Parietal lobe (tissue), 1 donor: ENCODE measurements around the gene DHRS4L2. TPM values are rescaled to one million over a fixed set of nuclear protein-coding genes. Genes with fewer than 3 reads are reported as not detected.

Experiments
- total RNA-seq: library from RNA; depleted of rRNA; stranded (reverse); fragments of >200 nt; gene quantifications from one replicate; pipeline ENCODE4 v1.2.3, GENCODE V29; 2014

Gene DHRS4L2
- total RNA-seq = 4.4 TPM

GRCh38 chr14:23988607-23989363, at the start of gene DHRS4L2:
DHRS4L2 (plus strand) TSS chr14:23988929; CDS start chr14:23988948, 19 bp downstream.

GRCh38 chr14:23953464-23954278, 35.1 kb upstream of the DHRS4L2 start, which contains the start of gene DHRS4:
DHRS4 (plus strand) TSS chr14:23953770; CDS start chr14:23953789, 19 bp downstream.

GRCh38 chr14:24051789-24052655, 63.3 kb downstream of the DHRS4L2 start, which contains the start of gene CARMIL3:
CARMIL3 (plus strand) TSS chr14:24052009; CDS start chr14:24052154, 145 bp downstream.

Other genes with a start within 250 kb of the DHRS4L2 start
- gene DHRS4, start 35.2 kb upstream of the DHRS4L2 start, total RNA-seq = 6.3 TPM
- 51.6 TPM for gene CARMIL3, start 63.1 kb downstream of the DHRS4L2 start, total RNA-seq
- gene CPNE6, start 82.6 kb downstream of the DHRS4L2 start, total RNA-seq = 27.2 TPM
- gene PCK2, start 105.4 kb downstream of the DHRS4L2 start, total RNA-seq = 2.2 TPM
- gene DCAF11, start 125.8 kb downstream of the DHRS4L2 start, total RNA-seq = 64.2 TPM
- 2.2 TPM for gene NRL, start 126.0 kb downstream of the DHRS4L2 start, total RNA-seq
- gene FITM1, start 141.7 kb downstream of the DHRS4L2 start, total RNA-seq = 0.94 TPM
- 23.2 TPM for gene PSME1, start 147.3 kb downstream of the DHRS4L2 start, total RNA-seq
- 10.0 TPM for gene EMC9, start 152.7 kb downstream of the DHRS4L2 start, total RNA-seq
- gene PSME2, start 157.7 kb downstream of the DHRS4L2 start, total RNA-seq = 22.2 TPM
- 38.5 TPM for gene RNF31, start 158.6 kb downstream of the DHRS4L2 start, total RNA-seq
- 17.5 TPM for gene IRF9, start 172.3 kb downstream of the DHRS4L2 start, total RNA-seq
- gene REC8, start 183.2 kb downstream of the DHRS4L2 start, total RNA-seq = 33.8 TPM
- 18.2 TPM for gene IPO4, start 199.9 kb downstream of the DHRS4L2 start, total RNA-seq
- gene TM9SF1, start 206.5 kb downstream of the DHRS4L2 start, total RNA-seq = 20.7 TPM
- not detected for gene TSSK4, start 216.8 kb downstream of the DHRS4L2 start, total RNA-seq
- gene CHMP4A, start 224.6 kb downstream of the DHRS4L2 start, total RNA-seq = 35.1 TPM
- 25.0 TPM for gene MDP1, start 227.1 kb downstream of the DHRS4L2 start, total RNA-seq
- 62.3 TPM for gene NEDD8, start 243.4 kb downstream of the DHRS4L2 start, total RNA-seq
- gene GMPR2, start 244.0 kb downstream of the DHRS4L2 start, total RNA-seq = 34.7 TPM